Cortex of kidney (tissue), 1 donor: ENCODE measurements around the gene IGF2R.
"Not testable (repeated sequence)": the region's sequence is repeated elsewhere in the genome, so short reads cannot be mapped to it uniquely, and the experiment has no call there.

Experiments
- DNase-seq: peaks from one replicate; lab custom pipeline; 2025; lab: John Stamatoyannopoulos, UW

Gene IGF2R

DNA sequence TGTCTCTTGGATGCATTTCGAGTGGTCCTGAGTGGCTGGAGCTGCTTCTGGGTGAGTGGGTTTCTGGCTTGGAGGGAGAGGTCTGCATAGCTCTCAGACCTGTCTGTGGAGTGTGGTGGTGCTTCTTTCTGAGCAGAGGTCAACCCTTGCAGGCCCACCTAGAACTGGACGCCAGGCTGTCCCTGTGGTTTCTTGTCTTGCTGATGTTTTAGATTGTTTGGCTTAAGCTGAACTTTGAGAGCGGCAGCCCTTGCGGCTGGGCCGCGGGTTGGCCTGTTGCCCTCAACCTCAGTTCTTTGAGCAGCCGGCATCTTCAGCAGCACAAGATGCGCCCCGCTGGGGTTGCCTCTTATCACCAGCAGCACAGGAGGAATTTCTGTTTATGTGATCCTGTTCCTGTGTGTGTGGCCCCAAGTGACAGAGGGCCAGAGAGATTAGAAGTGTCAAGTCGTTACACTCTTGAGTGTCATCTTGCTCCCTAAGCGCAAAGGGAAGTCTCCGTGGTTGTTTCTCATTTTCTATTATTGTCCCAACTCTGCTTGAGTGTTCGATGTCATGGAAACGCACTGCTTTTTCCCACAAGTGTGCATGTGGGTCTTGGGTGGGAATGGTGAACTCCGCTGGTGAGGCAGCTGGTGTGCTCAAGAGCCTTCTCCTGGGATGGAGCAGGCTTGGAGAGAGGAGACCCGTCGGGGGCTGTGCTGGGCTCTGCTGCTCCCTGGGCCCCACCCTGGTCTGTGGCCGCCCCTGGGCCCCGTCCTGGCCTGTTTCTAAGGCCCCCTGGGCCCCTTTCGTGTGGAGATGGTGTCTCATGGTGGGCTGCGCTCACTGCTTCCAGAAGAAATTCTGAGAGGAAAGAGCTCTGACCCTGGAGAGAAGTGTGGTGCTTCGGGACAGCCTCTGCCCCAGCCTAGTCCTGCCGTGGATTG, 132.7 kb downstream of the IGF2R start:
- no peak for DNase-seq

DNA sequence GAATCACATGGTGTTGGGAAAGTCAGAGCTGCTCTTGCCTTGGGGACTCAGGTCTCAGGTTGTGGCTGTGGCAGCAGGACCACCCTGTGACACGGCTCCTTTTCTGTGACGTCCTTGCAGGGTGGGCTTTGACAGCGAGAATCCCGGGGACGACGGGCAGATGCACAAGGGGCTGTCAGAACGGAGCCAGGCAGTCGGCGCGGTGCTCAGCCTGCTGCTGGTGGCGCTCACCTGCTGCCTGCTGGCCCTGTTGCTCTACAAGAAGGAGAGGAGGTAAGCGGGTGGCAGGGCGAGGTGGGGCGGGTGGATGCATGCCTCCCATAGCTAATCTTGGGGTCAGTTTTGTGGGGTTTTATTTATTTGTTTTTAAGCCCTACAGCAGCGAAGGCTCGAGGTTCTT, 133.5 kb downstream of the IGF2R start:
- DNase-seq: no peak

DNA sequence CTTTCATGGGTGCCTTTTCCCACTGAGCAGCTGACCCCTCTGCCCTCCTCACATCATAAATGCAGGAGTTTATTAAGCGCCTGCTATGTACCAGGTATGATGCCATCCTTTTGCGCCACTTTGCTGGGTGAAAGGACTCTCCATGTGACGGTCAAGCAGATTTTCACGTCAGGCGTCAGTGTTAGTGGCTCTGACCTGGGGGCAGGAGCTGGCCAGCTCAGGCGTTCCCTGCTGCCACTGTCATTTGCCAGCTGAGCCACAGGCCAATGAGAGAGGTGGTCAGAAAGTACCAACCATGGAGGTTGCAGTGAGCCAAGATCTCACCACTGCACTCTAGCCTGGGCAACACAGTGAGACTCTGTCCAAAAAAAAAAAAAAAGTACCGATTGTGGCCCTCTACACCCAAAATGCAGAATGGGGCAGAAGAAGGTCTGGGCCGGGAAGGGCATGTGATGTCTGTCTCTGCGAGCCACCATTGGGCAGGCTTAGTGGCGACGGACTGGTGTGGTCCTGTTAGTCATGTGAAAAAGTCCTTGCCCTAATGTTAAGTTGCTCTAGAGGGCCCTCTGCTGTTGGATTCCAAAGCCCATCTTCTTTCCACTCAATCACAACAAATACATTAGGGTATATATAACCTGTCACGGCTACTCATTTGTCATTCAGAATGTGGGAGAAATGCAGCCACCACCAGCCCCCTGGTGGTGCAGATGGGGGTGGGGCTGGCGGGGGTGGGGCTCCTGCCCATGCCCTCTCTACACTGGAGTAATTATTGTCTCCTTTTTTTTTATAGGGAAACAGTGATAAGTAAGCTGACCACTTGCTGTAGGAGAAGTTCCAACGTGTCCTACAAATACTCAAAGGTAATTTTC, 134.3 kb downstream of the IGF2R start:
- DNase-seq: no peak

DNA sequence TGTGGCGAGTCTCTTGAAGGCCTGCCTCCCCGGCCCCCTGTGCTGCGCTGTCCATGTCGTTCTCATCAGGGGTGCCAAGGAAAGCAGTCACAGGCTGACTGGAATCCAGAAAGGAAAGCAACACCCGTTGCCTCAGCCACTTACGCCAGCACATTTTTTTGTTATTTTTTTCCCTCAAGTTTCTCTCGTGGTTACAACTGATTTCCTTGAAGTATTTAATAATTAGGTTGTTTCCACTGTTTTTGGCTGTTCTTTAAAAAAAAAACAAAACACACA, 134.9 kb downstream of the IGF2R start:
- DNase-seq: no peak

DNA sequence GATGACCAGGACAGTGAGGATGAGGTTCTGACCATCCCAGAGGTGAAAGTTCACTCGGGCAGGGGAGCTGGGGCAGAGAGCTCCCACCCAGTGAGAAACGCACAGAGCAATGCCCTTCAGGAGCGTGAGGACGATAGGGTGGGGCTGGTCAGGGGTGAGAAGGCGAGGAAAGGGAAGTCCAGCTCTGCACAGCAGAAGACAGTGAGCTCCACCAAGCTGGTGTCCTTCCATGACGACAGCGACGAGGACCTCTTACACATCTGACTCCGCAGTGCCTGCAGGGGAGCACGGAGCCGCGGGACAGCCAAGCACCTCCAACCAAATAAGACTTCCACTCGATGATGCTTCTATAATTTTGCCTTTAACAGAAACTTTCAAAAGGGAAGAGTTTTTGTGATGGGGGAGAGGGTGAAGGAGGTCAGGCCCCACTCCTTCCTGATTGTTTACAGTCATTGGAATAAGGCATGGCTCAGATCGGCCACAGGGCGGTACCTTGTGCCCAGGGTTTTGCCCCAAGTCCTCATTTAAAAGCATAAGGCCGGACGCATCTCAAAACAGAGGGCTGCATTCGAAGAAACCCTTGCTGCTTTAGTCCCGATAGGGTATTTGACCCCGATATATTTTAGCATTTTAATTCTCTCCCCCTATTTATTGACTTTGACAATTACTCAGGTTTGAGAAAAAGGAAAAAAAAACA, 136.1 kb downstream of the IGF2R start:
- no peak for DNase-seq

DNA sequence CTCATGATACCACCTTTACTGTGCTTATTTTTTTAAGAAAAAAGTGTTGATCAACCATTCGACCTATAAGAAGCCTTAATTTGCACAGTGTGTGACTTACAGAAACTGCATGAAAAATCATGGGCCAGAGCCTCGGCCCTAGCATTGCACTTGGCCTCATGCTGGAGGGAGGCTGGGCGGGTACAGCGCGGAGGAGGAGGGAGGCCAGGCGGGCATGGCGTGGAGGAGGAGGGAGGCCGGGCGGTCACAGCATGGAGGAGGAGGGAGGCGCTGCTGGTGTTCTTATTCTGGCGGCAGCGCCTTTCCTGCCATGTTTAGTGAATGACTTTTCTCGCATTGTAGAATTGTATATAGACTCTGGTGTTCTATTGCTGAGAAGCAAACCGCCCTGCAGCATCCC, 137.1 kb downstream of the IGF2R start:
- DNase-seq: no peak

DNA sequence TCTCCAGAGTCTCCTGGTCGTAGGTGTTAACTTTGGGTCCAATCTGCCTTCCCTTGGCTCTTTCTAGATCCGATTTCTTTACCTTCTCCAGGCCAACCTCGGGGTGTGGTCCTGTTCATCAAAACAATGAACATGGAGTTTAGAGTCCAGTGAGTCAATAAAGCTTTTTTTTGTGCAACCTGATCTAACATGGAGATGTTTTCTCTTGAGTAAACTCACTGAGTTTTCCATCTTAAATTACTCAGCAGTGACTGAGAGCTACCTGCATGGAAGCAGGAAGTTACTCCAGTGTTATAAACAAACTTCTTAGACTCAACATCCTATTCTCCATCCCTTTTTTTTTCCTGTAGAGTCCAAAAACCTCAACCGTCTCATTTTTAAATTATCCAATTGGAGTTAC, 137.8 kb downstream of the IGF2R start:
- no peak for DNase-seq

DNA sequence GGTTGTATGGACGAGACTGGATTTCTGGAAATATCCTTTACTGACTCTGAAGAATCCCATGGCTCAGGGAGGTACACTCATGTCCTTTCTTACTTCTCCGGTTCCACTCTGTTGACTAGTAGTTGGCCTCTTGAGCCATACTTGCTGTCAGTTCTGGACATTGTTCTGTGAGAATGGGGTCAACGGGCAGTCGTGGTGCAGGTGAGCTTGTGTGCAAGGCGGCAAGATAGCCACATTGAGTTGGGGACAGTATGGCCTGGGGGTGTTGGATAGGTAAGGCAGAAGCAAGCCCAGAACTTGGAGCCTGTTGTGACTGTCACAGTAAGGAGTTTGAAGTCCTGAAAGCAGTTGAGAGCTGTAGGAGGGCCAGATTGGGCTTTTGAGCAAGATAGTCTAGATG, 139.2 kb downstream of the IGF2R start:
- no peak for DNase-seq

DNA sequence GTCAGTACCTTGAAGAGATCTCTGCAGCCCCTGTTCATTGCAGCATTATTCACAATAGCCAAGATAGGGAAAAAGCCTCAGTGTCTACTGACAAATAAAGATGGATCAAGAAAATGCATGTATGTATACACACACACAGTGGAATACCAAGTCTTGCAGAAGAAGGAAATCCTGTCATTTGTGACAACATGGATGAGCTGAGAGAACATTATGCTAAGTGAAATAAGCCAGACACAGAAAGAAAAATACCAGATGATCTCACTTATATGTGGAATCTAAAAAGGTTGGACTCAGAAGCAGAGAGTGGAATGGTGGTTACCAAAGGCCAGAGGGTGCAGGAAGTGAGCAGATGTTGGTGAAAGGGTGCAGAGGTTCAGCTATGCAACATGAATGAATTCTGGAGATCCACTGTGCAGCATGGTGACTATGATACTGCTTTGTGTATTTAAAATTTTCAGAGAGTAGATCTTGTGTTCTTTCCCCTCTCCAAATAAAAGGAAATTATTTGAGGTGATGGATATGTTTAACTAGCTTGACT, 141.8 kb downstream of the IGF2R start:
- no peak for DNase-seq

DNA sequence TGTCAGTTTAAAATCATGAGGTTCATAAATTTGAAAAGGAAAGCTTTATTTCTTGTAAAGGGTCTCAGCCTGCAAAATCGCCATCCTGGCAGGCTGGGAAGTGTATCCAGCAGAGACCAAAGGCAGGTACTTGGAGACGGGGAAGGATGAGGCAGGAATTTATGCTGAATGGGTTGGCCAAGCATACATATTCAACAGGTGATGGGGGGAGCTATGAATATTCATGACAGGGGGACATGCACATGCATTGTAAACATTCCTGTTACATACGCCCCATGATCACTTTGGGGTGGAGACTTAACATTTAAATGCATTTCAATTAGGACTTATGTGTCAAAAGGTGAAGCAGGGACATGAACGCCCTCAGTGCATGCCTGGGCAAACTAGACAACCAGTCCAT, 142.9 kb downstream of the IGF2R start:
- no peak for DNase-seq

DNA sequence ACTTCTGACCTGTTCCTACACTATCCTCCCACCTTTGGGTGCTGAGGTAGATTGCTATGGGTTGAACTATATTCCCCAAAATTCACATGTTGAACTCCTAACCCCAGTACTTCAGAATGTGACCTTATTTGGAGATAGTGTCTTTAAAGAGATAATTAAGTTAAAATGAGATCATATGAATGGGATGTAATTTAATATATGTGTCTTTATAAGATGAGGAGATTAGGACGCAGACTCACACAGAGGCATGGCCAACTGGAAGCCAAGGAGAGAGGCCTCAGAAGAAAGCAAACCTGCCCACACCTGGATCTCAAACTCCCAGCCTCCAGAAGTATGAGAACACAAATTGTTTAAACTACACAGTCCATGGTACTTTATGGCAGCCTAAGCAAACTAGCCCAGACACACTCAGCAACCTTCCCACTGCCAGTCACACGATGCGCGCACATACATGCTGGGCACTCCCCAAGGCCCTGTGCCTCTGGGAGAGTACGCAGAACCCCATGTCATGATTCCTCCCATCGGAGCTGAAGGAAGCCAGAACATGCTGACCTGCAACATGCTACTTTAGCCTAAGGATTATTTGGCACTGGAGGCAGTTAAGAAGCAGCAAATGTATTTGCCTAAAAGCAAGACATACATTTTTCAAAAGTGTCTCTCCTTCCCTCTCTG, 143.9 kb downstream of the IGF2R start:
- no peak for DNase-seq

DNA sequence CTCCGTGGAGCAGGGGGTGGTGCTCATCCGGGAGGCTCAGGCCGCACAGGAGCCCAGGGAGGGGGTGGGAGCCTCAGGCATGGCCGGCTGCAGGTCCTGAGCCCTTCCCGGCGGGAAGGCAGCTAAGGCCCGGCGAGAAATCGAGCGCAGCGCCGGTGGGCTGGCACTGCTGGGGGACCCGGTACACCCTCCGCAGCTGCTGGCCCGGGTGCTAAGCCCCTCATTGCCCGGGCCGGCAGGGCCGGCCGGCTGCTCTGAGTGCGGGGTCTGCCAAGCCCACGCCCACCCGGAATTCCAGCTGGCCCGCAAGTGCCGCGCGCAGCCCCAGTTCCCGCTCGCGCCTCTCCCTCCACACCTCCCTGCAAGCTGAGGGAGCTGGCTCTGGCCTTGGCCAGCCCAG, 145.7 kb downstream of the IGF2R start:
- DNase-seq: not testable (repeated sequence)

DNA sequence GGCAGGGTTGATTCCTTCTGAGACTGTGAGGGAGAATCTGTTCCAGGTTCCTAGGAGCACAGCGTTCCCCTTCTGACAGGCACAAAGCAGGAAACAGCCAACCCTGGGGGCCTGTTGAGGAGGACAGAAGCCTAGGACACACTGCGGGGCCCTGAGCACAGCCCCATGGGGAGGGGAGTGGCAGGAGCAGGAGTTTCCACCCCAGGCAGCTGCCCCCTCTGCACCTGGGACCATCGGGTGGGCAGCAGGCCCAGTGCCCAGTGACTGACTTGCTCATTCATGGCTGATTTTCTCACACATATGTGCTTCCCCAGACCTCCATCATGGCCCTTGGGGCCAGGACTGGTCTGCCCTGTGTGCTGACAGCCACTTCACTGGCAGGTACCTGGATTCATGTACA, 146.5 kb downstream of the IGF2R start:
- DNase-seq: no peak

DNA sequence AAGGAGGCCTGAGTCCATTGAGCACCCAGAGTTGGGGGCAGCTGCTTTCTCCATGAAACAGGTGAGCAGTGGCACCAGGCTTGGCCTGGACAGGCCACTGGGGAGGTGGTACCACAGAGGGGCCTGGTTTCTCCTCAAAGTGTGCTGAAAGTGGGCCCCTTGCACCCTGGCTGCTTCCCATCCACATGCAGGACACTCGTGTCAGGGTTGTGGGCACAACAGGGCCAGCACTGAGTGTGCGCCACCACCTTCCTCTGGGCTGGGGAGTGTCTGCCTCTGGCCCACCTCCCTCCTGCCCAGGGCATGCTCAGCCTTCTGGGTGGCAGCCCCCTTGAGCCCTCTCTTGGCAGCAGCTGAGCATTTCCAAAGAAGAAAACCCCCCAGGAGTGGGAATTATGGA, 147.5 kb downstream of the IGF2R start:
- no peak for DNase-seq

DNA sequence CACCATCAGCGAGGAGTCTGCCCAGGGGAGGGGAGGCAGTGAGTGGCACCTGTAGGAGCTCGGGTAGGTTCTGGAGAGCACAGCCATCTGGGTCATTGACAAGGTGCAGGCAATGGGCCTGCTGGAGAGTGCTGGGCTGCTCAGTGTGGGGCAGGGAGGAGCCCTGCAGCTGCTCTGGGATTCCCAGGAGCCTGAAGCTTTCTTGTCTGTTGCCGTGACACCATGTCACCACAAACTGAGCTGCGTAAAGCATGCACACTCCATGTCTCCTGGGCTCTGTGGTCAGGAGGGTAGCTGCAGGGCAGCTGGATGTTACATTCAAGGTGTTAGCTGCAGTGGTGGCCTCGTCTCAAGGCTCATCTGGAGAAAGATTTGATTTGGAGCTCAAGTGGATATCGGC, 148.3 kb downstream of the IGF2R start:
- DNase-seq: no peak

DNA sequence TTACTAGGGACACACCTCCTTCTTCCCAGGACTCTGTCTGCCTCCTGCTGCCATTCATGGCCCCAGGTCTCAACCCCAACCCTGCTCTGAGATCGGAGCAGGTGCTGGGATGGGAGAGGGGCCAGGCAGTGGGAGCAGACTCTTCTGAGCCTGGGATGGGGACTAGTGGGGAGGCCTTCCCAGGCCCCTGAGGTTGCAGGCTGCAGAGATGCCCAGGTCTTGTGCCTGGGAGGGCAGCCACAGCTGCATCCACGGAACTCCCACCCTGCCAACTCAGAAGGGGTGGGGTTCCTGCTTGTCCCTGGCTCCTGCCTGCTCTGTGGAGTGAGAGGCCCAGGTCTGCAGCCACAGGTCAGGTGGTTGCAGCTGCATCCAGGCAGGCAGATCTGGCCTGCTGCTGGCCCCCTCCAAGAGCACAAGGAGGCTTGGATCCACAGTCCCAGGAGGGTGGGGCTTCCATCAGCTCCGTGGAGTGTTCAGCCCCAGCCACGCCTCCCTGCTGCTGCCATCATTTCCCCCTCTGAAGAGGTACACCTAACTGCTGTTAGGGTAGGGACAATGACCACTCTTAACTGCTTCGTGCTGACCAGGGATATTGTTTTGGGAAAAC, 149.8 kb downstream of the IGF2R start:
- no peak for DNase-seq

DNA sequence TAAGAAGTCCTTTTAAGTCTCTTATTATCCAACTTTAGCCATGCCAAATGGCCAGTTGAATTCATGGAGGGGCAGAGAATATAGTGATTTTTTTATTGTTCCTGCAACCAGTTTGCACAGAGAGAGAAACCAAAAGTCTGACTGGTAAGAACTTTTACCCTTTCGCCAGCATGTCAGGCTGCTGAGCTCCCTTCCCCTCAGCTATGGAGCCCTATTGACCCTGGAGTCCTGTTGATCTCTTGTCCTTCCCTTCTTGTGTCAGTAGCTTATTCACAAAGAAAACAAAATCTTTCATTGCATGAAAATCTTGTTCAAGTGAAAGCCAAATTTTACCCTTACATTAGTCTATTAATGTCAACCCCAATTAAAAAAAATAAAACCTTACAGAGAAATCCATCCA, 151.2 kb downstream of the IGF2R start:
- DNase-seq: no peak

DNA sequence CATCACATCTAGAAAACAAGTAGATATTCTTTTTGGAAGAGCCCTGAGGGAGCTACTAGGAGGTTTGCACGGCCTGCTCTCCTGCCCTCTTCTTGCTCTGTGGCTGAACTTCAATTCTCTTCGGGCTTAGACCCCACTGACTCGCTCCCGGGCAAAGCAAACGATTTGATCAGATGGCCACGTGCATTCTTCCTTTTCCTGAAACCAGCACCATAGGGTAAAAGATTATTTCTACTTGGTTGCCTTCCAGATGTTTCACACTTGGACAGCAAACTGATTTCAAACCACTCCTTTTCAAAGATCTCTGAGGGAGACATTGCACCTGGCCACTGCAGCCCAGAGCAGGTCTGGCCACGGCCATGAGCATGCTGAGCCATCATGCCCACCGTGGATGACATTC, 152.7 kb downstream of the IGF2R start, which contains the start of gene SLC22A1:
Gene SLC22A1 (plus strand): TSS at position 258 of the 400 bp plus-strand sequence. CDS start 121 bp downstream, at position 379.
- no peak for DNase-seq

DNA sequence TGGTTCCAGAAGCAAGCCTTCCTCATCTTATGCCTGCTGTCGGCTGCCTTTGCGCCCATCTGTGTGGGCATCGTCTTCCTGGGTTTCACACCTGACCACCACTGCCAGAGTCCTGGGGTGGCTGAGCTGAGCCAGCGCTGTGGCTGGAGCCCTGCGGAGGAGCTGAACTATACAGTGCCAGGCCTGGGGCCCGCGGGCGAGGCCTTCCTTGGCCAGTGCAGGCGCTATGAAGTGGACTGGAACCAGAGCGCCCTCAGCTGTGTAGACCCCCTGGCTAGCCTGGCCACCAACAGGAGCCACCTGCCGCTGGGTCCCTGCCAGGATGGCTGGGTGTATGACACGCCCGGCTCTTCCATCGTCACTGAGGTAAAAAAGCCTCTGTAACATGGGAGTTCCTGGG, 153.1 kb downstream of the IGF2R start:
- no peak for DNase-seq

DNA sequence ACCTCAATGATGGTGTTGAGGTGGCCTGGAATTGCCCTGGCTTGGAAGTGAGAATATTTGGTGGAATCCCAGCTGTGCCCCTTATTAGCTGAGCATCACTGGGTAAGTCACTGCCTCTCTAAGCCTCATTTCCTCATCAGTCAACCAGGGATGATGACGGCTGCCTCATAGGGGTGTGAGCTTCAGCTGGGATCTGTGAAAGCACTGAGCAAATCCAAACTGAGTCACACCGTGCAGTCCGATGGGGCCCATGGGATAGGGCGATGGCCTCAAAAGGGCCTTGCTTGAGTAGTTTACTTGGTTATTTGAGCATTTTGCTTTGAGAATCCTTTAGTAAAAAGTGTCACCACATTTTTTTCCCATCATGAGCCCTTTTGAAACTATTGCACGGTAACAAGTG, 153.9 kb downstream of the IGF2R start:
- no peak for DNase-seq

DNA sequence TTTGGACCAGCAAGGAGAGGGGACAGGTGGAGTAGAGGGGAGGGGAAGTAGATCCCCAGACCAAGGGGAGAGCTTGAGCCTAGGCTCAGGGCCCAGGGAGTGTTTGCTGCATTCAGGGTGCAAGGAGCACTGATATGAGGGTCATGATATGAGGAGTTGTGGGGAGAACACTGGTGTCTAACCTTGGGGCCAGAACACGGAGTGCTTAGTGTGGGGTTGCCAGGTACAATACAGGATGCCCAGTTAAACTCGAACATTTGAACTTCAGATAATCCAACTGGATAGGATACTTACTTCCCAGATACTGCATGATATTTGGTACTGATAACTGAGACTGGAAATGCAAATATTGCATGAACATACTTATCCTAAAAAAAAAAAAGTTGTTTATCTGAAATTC, 155.1 kb downstream of the IGF2R start:
- DNase-seq: no peak
